NCI-H524 (cell line): ENCODE data around the gene VWA1.
"Not testable (repeated sequence)": the region's sequence is repeated elsewhere in the genome, so short reads cannot be mapped to it uniquely, and the experiment has no call there.

ENCODE experiments used
- DNase-seq, 2 experiments: peaks; one replicate each; lab custom pipeline; 2025; lab: John Stamatoyannopoulos, UW

VWA1 gene

DNA sequence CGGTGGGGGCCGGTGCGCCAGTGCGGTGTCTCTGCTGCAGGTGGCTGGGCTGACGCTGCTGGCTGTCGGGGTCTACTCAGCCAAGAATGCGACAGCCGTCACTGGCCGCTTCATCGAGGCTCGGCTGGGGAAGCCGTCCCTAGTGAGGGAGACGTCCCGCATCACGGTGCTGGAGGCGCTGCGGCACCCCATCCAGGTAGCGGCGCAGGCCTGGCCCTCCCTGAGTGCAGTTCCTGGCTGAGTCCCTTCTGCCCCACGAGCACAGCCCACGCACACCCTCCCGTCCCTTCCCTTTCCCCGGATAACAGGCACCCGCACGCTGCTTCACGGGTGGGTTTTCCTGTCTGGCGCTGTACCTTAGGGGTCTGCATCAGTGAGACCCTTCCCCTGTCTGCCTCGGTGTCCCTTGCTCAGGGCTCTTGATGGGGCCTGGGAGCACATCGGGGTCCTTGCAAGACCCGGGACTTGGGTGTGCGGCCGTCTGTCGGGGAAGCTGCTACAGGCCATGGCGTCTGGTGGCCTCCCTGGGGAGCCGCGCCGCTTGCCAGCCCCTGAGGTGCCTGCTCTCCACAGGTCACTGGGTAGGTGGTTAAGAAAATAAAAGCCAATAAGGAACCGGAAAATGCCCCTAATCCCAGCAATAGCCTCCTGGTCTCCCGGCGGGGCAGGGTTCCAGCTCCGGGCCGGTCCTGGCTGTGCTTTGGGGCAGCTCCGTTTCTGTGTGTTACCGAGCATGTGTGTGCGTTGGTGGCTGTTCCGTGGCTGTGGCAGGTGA, 49.7 kb downstream of the VWA1 start:
- not testable (repeated sequence) for DNase-seq

- DNase-seq, result not testable (repeated sequence)
Measured at GRCh38 chr1:1485755-1486317, 50.3 kb downstream of the VWA1 start.

GRCh38 chr1:1487701-1488100, 52.2 kb downstream of the VWA1 start:
- DNase-seq, result no peak

DNA sequence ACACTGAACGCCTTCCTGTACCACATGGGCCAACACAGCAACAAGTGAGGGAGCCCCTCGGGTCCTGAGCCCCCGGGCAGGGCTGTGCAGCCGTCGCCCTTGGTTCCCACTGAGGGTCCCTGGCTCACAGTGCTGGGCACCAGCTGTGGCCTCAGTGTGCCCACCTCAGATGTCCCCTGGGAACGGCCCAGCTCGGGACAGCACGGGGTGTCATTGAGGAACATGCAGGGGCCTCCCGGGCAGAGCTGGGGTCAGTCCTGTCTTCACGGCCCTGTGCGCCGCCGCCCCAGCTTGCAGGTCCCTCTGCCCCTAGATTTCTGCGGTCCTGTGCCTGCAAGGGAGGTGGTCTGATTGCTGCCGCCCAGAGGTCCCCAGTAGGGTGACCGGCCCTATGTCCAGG, 53.7 kb downstream of the VWA1 start:
- no peak for DNase-seq

DNA sequence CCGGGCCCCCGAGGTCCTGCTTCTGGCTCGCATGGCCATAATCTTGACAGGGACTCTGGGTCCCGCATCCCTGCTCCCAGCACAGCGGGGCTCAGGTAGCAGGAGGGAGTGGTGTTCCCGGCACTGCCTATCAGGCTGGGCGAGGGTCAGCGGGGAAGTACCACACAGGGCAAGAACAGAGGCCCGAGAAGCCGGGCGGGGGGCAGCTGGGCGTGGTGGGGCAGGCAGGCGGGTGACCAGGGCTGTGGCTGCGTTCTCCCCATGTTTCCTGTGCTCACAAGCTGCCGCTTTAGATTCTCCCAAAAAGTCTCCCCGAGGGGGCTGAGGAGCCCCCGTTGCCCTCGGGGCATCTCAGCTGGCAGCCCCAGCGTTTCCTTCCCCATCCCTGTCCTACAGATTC, 54.4 kb downstream of the VWA1 start:
- DNase-seq, result no peak

- DNase-seq, result no peak
Measured at GRCh38 chr1:1490633-1491230, 55.2 kb downstream of the VWA1 start.

DNA sequence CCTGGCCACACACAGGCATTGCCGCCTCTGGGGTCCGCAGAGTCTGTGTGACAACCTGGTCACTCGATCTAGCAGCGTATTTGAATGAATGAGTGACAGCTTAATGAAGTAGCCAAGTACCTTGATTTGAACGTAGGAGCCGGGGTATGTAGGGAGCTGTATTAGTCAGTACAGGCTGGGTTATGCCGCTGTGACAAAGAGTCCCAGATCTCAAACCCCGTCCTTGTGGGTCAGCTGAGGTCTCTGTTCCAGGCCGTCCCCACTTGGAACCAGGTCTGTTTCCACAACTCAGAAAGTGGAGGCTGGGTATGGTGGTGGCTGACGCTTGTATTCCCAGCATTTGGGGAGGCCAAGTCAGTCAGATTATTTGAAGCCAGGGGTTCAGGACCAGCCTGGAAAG, 56.1 kb downstream of the VWA1 start:
- DNase-seq, result no peak
